ENCODE measurements around the gene GAS6. TPM values are rescaled to one million over a fixed set of nuclear protein-coding genes. Genes with fewer than 3 reads are reported as not detected.

The GAS6 gene
- polyA plus RNA-seq, 1 donor from 2014 or later, result 52.4 TPM

- no peak overlapping the region for H3K27ac ChIP-seq (ENCODE audit: low read length)
- no peak overlapping the region for H2AFZ ChIP-seq (ENCODE audit: low read depth, low read length)
- H3K9me2 ChIP-seq (ENCODE audit: insufficient read depth, low read length), result no peaks in the 10 kb centered on the region
- TF ChIP-seq REST (IDR thresholded peaks at IDR 0.05; ENCODE audit: borderline replicate concordance), result no peak
- no peak for TF ChIP-seq RAD21 (conservative IDR thresholded peaks at IDR 0.05)
- TF ChIP-seq EP300 (conservative IDR thresholded peaks at IDR 0.05; ENCODE audit: poor library complexity, severe bottlenecking), result no peak
- TF ChIP-seq MXI1 (conservative IDR thresholded peaks at IDR 0.05; ENCODE audit: poor library complexity, severe bottlenecking), result no peak
- TF ChIP-seq, protein P1, sequence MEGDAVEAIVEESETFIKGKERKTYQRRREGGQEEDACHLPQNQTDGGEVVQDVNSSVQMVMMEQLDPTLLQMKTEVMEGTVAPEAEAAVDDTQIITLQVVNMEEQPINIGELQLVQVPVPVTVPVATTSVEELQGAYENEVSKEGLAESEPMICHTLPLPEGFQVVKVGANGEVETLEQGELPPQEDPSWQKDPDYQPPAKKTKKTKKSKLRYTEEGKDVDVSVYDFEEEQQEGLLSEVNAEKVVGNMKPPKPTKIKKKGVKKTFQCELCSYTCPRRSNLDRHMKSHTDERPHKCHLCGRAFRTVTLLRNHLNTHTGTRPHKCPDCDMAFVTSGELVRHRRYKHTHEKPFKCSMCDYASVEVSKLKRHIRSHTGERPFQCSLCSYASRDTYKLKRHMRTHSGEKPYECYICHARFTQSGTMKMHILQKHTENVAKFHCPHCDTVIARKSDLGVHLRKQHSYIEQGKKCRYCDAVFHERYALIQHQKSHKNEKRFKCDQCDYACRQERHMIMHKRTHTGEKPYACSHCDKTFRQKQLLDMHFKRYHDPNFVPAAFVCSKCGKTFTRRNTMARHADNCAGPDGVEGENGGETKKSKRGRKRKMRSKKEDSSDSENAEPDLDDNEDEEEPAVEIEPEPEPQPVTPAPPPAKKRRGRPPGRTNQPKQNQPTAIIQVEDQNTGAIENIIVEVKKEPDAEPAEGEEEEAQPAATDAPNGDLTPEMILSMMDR (IDR thresholded peaks at IDR 0.05; ENCODE audit: poor library complexity, severe bottlenecking), result no peak
- TF ChIP-seq SMC3 (conservative IDR thresholded peaks at IDR 0.05; ENCODE audit: poor library complexity), result no peak
- TF ChIP-seq EZH2 (IDR thresholded peaks at IDR 0.05; ENCODE audit: borderline replicate concordance, insufficient read depth, low read length, poor library complexity, severe bottlenecking), result no peak
- no peak for TF ChIP-seq TAF1 (IDR thresholded peaks at IDR 0.05; ENCODE audit: low read depth)
- TF ChIP-seq POLR2AphosphoS5 (IDR thresholded peaks at IDR 0.05), result no peak
- no peaks in the 10 kb centered on the region for H3F3A ChIP-seq (ENCODE audit: insufficient read depth, low read length, poor library complexity, severe bottlenecking)
- no peaks in the 10 kb centered on the region for H4K20me1 ChIP-seq (ENCODE audit: insufficient read depth)
- H3K9ac ChIP-seq (ENCODE audit: low read length), result no peak overlapping the region
- no peaks in the 10 kb centered on the region for H3K79me2 ChIP-seq (replicated peaks; ENCODE audit: insufficient read depth, low read length)
- no peak overlapping the region for H3K4me3 ChIP-seq (ENCODE audit: low read length)
- H3K36me3 ChIP-seq (ENCODE audit: insufficient read depth, low read length), result no peaks in the 10 kb centered on the region
- H3K27me3 ChIP-seq (ENCODE audit: insufficient read depth, low read depth, low read length), result no peaks in the 10 kb centered on the region
- H3K4me2 ChIP-seq (ENCODE audit: low read length), result no peak overlapping the region
- no peaks in the 10 kb centered on the region for H3K9me3 ChIP-seq (ENCODE audit: low read length)
Measured at GRCh38 chr13:113856716-113857065, 7.2 kb downstream of the GAS6 start.

DNA sequence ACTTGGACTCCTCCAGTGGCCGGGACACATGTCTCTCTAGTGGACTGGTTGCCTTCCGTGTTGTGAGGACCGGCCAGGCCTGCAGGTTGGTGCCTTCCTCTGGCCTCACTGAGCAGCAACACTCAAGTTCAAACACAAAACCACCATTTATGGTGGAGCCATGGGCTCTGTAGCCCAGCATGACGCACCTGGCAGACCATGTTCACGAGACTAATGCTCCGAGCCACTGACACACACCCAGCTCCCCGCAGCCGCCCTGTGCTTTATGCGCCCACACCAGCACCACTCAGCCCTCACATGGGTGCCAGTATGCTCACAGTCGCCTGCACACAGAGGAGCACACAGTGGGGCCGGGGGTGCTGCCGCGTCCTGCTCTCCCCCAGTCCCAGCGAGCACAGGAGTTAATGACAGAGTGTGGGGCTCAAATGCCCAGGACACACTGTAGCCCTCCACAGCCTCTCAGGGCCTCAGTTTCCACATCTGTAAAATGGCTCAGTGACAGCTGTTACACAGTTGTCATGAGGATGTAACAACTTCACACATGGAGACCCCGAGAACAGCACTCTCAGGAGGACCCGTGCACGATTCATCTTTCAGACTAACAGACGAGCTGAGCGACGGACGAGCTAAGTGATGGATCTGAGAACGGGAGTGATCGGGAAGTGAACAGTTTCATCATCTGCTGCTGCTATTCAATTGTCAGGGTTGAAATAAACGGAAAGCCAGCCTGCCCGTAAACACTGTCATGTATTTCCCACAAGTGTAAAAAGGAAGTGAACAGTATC lies 7.8 kb downstream of the GAS6 start:
- Histone ChIP-seq H3K9me2 (ENCODE audit: insufficient read depth, low read length) (no peaks in the 10 kb centered on the region), H3K36me3 (ENCODE audit: insufficient read depth, low read length) (no peaks in the 10 kb centered on the region), H3K79me2 (replicated peaks; ENCODE audit: insufficient read depth, low read length) (no peaks in the 10 kb centered on the region), H3K27ac (ENCODE audit: low read length) (no peak overlapping the region), H3K4me3 (ENCODE audit: low read length) (no peak overlapping the region), H3K9me3 (ENCODE audit: low read length) (no peaks in the 10 kb centered on the region), H4K20me1 (ENCODE audit: insufficient read depth) (no peaks in the 10 kb centered on the region), H3F3A (ENCODE audit: insufficient read depth, low read length, poor library complexity, severe bottlenecking) (no peaks in the 10 kb centered on the region), H3K27me3 (ENCODE audit: insufficient read depth, low read depth, low read length) (no peaks in the 10 kb centered on the region), H2AFZ (ENCODE audit: low read depth, low read length) (no peak overlapping the region), H3K4me2 (ENCODE audit: low read length) (no peak overlapping the region), H3K9ac (ENCODE audit: low read length) (no peak overlapping the region)
- TF ChIP-seq REST (IDR thresholded peaks at IDR 0.05; ENCODE audit: borderline replicate concordance) (no peak), EZH2 (IDR thresholded peaks at IDR 0.05; ENCODE audit: borderline replicate concordance, insufficient read depth, low read length, poor library complexity, severe bottlenecking) (no peak), TAF1 (IDR thresholded peaks at IDR 0.05; ENCODE audit: low read depth) (no peak), EP300 (conservative IDR thresholded peaks at IDR 0.05; ENCODE audit: poor library complexity, severe bottlenecking) (no peak), RAD21 (conservative IDR thresholded peaks at IDR 0.05) (no peak), MXI1 (conservative IDR thresholded peaks at IDR 0.05; ENCODE audit: poor library complexity, severe bottlenecking) (no peak), POLR2AphosphoS5 (IDR thresholded peaks at IDR 0.05) (no peak), SMC3 (conservative IDR thresholded peaks at IDR 0.05; ENCODE audit: poor library complexity) (no peak)
- TF ChIP-seq, protein P1 (IDR thresholded peaks at IDR 0.05; ENCODE audit: poor library complexity, severe bottlenecking), result no peak
